Measurements from ENCODE around the gene GSC2. TPM values are rescaled to one million over a fixed set of nuclear protein-coding genes. Genes with fewer than 3 reads are reported as not detected.

The GSC2 gene
- total and polyA plus RNA-seq, 11 donors = not detected

DNA sequence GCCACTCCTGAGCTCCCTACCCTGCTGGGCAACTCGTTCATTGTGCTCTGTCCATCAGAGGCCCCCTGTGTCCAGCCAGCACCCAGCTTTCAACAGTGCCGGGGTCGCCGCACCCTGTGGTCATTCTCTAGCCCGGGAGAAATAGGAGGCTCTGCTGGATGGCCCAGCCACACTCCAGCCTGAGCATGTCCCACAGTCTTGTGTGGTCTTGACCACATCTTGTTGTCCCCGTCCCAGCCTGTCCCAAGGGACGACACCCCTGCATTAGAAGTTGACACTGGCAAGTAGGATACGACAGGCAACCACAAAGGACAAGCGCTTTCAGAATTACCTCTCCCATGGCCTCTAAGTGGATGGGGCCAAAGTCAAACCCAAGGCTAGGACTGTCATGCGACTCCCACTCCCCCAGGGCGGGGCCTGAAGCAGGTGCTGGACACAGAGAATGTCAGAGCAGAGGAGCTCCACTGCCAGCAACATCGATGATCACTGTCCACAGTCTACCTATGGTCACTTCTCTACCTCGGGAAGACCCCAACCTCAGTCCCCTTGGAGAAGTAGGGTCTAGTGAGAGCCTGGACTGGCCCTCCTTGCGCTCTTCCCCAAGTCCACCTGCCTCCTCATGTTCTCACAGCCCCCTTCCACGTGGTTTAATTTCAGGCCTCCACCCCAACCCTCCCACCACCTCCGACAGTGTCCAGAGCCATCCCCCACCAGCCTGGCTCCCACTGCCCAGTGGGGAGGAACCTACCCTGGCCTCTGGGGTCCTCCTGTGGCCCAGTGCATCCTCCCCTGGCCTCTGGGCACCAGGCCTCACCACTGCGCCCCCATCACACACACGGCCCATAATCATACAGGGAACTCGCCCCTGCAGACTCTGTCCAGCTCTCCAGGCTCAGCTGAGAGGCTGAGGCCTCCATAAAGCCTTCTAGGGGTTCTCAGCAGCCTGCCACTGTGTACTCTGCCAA lies 23.5 kb downstream of the GSC2 start:
- TF ChIP-seq, protein P1, sequence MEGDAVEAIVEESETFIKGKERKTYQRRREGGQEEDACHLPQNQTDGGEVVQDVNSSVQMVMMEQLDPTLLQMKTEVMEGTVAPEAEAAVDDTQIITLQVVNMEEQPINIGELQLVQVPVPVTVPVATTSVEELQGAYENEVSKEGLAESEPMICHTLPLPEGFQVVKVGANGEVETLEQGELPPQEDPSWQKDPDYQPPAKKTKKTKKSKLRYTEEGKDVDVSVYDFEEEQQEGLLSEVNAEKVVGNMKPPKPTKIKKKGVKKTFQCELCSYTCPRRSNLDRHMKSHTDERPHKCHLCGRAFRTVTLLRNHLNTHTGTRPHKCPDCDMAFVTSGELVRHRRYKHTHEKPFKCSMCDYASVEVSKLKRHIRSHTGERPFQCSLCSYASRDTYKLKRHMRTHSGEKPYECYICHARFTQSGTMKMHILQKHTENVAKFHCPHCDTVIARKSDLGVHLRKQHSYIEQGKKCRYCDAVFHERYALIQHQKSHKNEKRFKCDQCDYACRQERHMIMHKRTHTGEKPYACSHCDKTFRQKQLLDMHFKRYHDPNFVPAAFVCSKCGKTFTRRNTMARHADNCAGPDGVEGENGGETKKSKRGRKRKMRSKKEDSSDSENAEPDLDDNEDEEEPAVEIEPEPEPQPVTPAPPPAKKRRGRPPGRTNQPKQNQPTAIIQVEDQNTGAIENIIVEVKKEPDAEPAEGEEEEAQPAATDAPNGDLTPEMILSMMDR (IDR thresholded peaks at IDR 0.05) = no peak
- no peak for TF ChIP-seq POLR2A (IDR thresholded peaks at IDR 0.05)

DNA sequence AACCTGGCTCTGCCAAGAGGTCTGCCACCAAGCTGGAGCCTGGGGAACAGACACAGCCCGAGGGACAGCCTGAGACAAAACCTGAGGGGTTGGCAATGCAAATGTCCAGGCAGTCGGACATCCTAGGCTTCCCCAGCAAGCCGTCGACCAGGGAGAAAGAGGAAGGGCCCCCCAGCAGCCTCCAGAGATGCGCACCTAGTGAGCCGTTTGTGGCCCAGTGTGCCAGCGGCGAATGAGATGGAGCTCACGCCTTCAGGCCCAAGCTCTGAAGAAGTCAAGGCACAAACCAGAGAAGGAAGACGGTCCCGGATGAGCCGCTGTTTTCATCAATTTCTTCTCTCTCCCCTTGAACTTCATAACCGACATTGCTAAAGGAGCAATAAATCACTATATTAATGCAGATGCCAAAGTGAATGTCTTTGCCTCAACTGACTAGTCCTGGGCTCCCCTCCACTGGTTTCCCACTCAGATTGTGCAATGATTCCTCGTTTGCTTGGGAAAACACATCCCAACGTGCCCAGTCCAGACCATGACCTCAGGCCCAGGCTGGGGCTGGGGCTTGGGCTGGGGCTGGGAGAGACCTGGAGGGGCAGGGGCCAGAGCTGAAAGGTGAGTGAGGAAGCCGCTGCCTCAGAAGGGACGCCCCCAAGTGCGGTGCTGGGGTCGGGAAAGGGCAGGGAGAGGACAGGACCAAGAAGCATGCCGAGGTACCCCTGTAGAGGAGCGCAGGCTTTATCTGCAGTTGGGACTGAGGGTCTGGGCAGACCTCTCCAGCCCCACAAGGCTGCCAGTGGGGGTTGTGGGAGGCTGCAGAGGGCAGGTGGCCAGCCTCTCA lies 24.4 kb downstream of the GSC2 start:
- DNase-seq = no peak
- Histone ChIP-seq H3K36me3 (no peaks in the 10 kb centered on the region), H3K27me3 (no peaks in the 10 kb centered on the region), H3K9me3 (no peaks in the 10 kb centered on the region), H3K4me1 (peaks cover 4 to 18% (median 12%) of the 10 kb centered on the region in 12 donors), H3K27ac (no peak overlapping the region), H3K4me3 (no peak overlapping the region)
- intact Hi-C loops (cut with DNase I) = loop anchor here in 1 of 10 donors (10.0 kb wide), 1 partner anchor 61 kb away; no protein-coding TSS in a partner anchor
- TF ChIP-seq, protein P1 (IDR thresholded peaks at IDR 0.05) = no peak
- no peak for TF ChIP-seq POLR2A (IDR thresholded peaks at IDR 0.05)
- 86 to 88% (median 86%) methylated on average over 20 to 21 of the region's 21 CpGs for WGBS, 4 donors
- no peak for ATAC-seq

More for the DNA sequence above, 23.5 kb downstream of the GSC2 start:
- Histone ChIP-seq H3K4me1 (peaks cover 0 to 9% (median 5%) of the 10 kb centered on the region in 12 donors), H3K27me3 (no peaks in the 10 kb centered on the region), H3K9me3 (no peaks in the 10 kb centered on the region), H3K27ac (no peak overlapping the region), H3K36me3 (peaks cover 0 to under 1% (median 0%) of the 10 kb centered on the region in 9 donors), H3K4me3 (no peak overlapping the region)
- WGBS, 4 donors = 86 to 93% (median 89%) methylated on average over 15 to 19 of the region's 19 CpGs
- intact Hi-C loops (cut with DNase I) = loop anchor here in 1 of 10 donors (10.0 kb wide), 1 partner anchor 62 kb away; no protein-coding TSS in a partner anchor
- DNase-seq = peak in 1 of 5 donors; percentile 48
- no peak for ATAC-seq

DNA sequence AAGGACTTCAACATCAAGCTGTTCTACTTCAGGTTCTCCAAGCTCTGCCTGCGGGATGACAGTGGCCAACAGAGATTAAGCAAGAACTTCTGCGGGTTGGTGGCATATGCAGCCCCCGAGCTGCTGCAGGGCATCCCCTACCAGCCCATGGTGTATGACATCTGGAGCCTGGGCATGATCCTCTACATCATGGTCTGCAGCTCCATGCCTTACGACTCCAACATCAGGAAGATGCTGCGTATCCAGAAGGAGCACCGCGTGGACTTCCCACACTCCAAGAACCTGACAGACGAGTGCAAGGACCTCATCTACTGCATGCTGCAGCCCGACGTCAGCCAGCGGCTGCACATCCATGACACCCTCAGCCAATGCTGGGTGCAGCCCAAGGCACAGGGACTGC lies 25.1 kb downstream of the GSC2 start:
- ATAC-seq = no peak

More for the DNA sequence above, 25.1 kb downstream of the GSC2 start:
- Histone ChIP-seq H3K4me3 (no peak overlapping the region), H3K36me3 (no peaks in the 10 kb centered on the region), H3K9me3 (no peaks in the 10 kb centered on the region), H3K27ac (no peak overlapping the region), H3K4me1 (peaks cover 4 to 25% (median 19%) of the 10 kb centered on the region in 12 donors), H3K27me3 (no peaks in the 10 kb centered on the region)
- TF ChIP-seq POLR2A (IDR thresholded peaks at IDR 0.05) = no peak
- TF ChIP-seq, protein P1 (IDR thresholded peaks at IDR 0.05) = no peak
- WGBS, 4 donors = 93 to 95% (median 94%) methylated on average over 9 to 11 of the region's 11 CpGs
- DNase-seq = no peak
- intact Hi-C loops (cut with DNase I) = loop anchor here in 1 of 10 donors (10.0 kb wide), 1 partner anchor 60 kb away; no protein-coding TSS in a partner anchor

Data from heart left ventricle (tissue), 16 donors.